Activated gamma-delta T cell treated with anti-CD3 and anti-CD28 coated beads, Interleukin-2, amount 50 U/mL, for 16 hours (primary cell): ENCODE data around the gene ZMYND15.
A peak's percentile ranks its signal among the peaks of the same experiment; 100 is the strongest.

ENCODE experiments used
- DNase-seq: peaks from one replicate; pipeline ENCODE4 v3.0.0-alpha.2; 2020; ENCODE audit warnings: low read depth

ZMYND15 gene

GRCh38 chr17:4788159-4788806 is 48.6 kb downstream of the ZMYND15 start:
- DNase-seq, result no peak

DNA sequence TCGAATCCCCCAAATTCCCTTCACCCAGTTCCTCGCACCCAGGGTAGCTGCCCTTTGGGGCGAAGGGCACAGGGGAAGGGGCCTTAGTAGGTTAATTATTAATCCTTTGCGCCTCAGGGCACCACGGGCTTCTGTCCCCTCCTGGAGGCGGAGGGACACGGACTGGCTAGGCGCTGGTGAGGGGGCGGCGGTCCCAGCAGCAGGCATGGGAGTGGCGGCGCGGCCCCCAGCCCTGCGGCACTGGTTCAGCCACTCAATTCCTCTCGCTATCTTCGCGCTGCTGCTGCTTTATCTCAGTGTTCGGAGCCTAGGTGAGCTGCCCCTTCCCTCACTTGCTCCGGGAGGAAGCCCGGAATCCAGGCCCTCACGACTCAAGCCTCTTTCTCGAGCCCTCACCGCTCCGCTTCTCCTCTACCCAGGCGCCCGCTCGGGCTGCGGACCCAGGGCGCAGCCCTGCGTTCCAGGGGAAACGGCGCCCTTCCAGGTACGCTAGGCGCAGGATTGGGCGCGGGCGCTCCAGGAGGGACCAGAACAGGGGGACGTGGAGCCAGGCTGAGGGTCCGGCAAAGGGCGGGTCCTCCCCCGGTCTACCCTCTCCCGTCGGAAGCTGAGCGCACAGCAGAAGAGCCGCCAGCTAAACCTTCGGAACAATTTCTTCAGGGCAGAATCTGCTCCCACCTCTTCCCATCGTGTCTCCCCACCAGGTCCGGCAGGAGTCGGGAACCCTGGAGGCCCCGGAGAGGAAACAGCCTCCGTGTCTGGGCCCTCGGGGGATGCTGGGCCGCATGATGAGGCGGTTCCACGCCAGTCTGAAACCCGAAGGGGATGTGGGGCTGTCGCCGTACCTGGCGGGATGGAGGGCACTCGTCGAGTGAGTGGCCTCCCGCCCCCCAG is 49.4 kb downstream of the ZMYND15 start, which contains the start of gene GLTPD2:
Gene GLTPD2, plus strand, starts transcription at position 158 of the 894 bp plus-strand sequence. Its CDS starts 48 bp downstream, at position 206.
- DNase-seq, result no peak

DNA sequence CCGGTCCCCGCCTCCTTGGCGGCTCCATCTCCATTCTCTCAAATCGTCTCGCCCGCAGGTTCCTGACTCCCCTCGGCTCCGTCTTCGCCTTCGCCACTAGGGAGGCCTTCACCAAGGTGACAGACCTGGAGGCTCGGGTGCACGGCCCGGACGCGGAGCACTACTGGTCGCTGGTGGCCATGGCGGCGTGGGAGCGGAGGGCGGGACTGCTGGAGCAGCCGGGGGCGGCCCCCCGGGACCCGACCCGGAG is 50.0 kb downstream of the ZMYND15 start:
- no peak for DNase-seq

DNA sequence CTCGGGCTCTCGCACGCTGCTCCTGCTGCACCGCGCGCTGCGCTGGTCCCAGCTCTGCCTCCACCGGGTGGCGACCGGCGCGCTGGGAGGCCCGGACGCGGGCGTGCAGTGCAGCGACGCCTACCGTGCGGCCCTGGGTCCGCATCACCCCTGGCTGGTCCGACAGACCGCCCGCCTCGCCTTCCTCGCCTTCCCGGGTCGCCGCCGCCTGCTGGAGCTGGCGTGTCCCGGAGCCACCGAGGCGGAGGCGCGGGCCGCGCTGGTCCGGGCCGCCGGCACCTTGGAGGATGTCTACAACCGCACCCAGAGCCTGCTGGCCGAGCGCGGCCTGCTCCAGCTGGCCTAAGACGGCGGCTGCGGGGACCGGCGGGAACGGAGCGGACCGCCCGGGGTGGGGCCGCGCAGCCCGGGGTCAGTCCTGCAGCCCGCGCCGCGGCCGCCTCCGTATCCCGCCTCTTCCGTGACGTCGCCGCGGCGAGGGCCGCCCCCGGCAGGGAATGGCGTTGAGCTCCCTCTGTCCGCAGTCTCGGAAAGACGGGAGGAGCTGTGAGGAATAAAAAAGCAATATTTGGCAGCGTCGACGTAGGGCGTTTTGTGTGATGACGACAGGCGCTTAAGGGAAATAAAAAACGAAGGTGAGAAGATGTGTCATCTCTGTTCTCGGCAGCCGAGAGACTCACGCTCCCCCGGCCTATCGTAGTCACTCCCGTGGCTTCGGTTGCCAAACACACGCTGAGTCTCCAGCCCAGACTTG is 50.5 kb downstream of the ZMYND15 start:
- peak; percentile 59 for DNase-seq

- no peak for DNase-seq
These were observed 51.1 kb downstream of the ZMYND15 start for GRCh38 chr17:4790705-4791088.

GRCh38 chr17:4795168-4795567 is 55.5 kb downstream of the ZMYND15 start:
- no peak for DNase-seq
